Measurements from ENCODE around the gene BSPRY. TPM values are rescaled to one million over a fixed set of nuclear protein-coding genes. Genes with fewer than 3 reads are reported as not detected.

BSPRY gene
- total RNA-seq, 1 experiment from 2014 or later = 0.13 TPM

DNA sequence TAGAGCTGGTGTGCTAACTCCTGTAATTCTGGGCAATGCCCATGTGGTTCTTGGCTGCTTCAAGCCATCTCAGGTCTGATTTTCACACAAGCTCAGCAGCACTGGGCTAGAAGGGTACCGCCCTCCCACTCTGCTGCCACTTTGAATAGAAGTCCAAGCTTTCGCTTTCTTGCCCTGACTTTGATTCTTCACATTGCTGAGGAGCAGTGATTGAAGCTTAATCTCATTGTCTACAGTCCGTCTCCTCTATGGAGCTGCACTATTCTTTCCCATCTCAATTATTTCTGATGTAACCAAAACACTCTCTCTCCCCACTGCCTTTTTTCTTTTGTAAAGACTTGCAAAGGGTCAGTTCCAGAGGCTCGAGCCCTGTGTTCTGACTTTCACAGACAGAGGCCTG is 33.3 kb upstream of the BSPRY start:
- H3K4me1 ChIP-seq (ENCODE audit: control insufficient read depth, insufficient read depth, low read length) = no peaks in the 10 kb centered on the region
- no peaks in the 10 kb centered on the region for H3K9me3 ChIP-seq (ENCODE audit: control insufficient read depth, insufficient read depth, low read depth, low read length)
- no peaks in the 10 kb centered on the region for H3K27me3 ChIP-seq (ENCODE audit: control insufficient read depth, insufficient read depth, low read length)
- CTCF ChIA-PET = no interaction called here
- no peak overlapping the region for H3K4me3 ChIP-seq (ENCODE audit: low read depth in 2 of 2, low read length in 2 of 2)
- POLR2A ChIA-PET = no interaction called here
- TF ChIP-seq POLR2AphosphoS5 (IDR thresholded peaks at IDR 0.05; ENCODE audit: low read depth, low read length) = no peak
- no peak for TF ChIP-seq TCF7L2 (IDR thresholded peaks at IDR 0.05; ENCODE audit: low read depth, low read length)
- TF ChIP-seq, protein P1, sequence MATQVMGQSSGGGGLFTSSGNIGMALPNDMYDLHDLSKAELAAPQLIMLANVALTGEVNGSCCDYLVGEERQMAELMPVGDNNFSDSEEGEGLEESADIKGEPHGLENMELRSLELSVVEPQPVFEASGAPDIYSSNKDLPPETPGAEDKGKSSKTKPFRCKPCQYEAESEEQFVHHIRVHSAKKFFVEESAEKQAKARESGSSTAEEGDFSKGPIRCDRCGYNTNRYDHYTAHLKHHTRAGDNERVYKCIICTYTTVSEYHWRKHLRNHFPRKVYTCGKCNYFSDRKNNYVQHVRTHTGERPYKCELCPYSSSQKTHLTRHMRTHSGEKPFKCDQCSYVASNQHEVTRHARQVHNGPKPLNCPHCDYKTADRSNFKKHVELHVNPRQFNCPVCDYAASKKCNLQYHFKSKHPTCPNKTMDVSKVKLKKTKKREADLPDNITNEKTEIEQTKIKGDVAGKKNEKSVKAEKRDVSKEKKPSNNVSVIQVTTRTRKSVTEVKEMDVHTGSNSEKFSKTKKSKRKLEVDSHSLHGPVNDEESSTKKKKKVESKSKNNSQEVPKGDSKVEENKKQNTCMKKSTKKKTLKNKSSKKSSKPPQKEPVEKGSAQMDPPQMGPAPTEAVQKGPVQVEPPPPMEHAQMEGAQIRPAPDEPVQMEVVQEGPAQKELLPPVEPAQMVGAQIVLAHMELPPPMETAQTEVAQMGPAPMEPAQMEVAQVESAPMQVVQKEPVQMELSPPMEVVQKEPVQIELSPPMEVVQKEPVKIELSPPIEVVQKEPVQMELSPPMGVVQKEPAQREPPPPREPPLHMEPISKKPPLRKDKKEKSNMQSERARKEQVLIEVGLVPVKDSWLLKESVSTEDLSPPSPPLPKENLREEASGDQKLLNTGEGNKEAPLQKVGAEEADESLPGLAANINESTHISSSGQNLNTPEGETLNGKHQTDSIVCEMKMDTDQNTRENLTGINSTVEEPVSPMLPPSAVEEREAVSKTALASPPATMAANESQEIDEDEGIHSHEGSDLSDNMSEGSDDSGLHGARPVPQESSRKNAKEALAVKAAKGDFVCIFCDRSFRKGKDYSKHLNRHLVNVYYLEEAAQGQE (IDR thresholded peaks at IDR 0.05; ENCODE audit: insufficient read depth in 1 of 2, low read depth in 2 of 2, low read length in 1 of 2) = no peak
- no peak for TF ChIP-seq SIN3A (IDR thresholded peaks at IDR 0.05; ENCODE audit: borderline replicate concordance, insufficient read depth, low read depth, low read length)
- TF ChIP-seq, protein P2, sequence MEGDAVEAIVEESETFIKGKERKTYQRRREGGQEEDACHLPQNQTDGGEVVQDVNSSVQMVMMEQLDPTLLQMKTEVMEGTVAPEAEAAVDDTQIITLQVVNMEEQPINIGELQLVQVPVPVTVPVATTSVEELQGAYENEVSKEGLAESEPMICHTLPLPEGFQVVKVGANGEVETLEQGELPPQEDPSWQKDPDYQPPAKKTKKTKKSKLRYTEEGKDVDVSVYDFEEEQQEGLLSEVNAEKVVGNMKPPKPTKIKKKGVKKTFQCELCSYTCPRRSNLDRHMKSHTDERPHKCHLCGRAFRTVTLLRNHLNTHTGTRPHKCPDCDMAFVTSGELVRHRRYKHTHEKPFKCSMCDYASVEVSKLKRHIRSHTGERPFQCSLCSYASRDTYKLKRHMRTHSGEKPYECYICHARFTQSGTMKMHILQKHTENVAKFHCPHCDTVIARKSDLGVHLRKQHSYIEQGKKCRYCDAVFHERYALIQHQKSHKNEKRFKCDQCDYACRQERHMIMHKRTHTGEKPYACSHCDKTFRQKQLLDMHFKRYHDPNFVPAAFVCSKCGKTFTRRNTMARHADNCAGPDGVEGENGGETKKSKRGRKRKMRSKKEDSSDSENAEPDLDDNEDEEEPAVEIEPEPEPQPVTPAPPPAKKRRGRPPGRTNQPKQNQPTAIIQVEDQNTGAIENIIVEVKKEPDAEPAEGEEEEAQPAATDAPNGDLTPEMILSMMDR (IDR thresholded peaks at IDR 0.05) = no peak
- DNase-seq (ENCODE audit: low read depth, low spot score) (no peak), ATAC-seq (no peak)
- intact Hi-C loops (cut with micrococcal nuclease; ENCODE audit: unreplicated experiment) (no loop called here), in situ Hi-C loops (cut with HindIII; ENCODE audit: low pct_unique_long_range_greater_than_20kb, low sequenced_read_pairs) (no loop called here)
- no peaks in the 10 kb centered on the region for H3K36me3 ChIP-seq (ENCODE audit: control insufficient read depth, insufficient read depth, low read length)
- BruUV-seq (replicated peaks) = no TSS peak
- H3K27ac ChIP-seq (ENCODE audit: low read length) = no peak overlapping the region

DNA sequence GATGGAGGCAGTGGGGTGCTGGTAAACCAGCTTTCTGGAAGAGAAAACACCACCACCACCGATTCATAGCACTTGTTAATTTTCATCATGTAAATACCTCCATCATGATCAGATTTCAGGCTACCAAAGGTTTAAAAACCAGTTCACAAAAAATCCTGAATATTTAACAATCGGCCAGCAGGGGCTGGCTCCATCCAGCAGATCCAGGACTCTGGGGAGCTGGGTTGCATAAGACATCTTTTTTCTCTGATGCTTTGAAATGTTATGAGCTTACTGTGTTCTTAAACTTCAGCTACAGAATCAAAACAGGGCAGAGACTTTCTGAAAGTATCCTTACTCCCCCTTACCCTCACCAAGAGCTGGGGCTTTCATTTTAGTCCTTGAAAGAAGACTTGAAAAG is 31.6 kb upstream of the BSPRY start:
- TF ChIP-seq SIN3A (IDR thresholded peaks at IDR 0.05; ENCODE audit: borderline replicate concordance, insufficient read depth, low read depth, low read length) = no peak
- no peak for TF ChIP-seq POLR2AphosphoS5 (IDR thresholded peaks at IDR 0.05; ENCODE audit: low read depth, low read length)
- TF ChIP-seq, protein P1 (IDR thresholded peaks at IDR 0.05; ENCODE audit: insufficient read depth in 1 of 2, low read depth in 2 of 2, low read length in 1 of 2) = no peak
- TF ChIP-seq, protein P2 (IDR thresholded peaks at IDR 0.05) = peak; percentile 15; the same call in 1 of the 2 replicates
- no peak for TF ChIP-seq TCF7L2 (IDR thresholded peaks at IDR 0.05; ENCODE audit: low read depth, low read length)
- in situ Hi-C loops (cut with HindIII; ENCODE audit: low pct_unique_long_range_greater_than_20kb, low sequenced_read_pairs) = no loop called here
- H3K9me3 ChIP-seq (ENCODE audit: control insufficient read depth, insufficient read depth, low read depth, low read length) = no peaks in the 10 kb centered on the region
- ChIA-PET CTCF (no interaction called here), POLR2A (no interaction called here)
- BruUV-seq (replicated peaks) = no TSS peak
- DNase-seq (ENCODE audit: low read depth, low spot score) = no peak
- H3K4me1 ChIP-seq (ENCODE audit: control insufficient read depth, insufficient read depth, low read length) = no peaks in the 10 kb centered on the region
- ATAC-seq = no peak
- intact Hi-C loops (cut with micrococcal nuclease; ENCODE audit: unreplicated experiment) = no loop called here
- H3K4me3 ChIP-seq (ENCODE audit: low read depth in 2 of 2, low read length in 2 of 2) = no peak overlapping the region
- H3K27me3 ChIP-seq (ENCODE audit: control insufficient read depth, insufficient read depth, low read length) = no peaks in the 10 kb centered on the region
- H3K36me3 ChIP-seq (ENCODE audit: control insufficient read depth, insufficient read depth, low read length) = no peaks in the 10 kb centered on the region
- no peak overlapping the region for H3K27ac ChIP-seq (ENCODE audit: low read length)
